HT-29 (cell line): ENCODE measurements around the gene UGCG. TPM values are rescaled to one million over a fixed set of nuclear protein-coding genes. Genes with fewer than 3 reads are reported as not detected.
"Not testable (repeated sequence)": the region's sequence is repeated elsewhere in the genome, so short reads cannot be mapped to it uniquely, and the experiment has no call there.

Source experiments
- DNase-seq: peaks from one replicate; pipeline ENCODE4 v3.0.0-alpha.2; 2015; ENCODE audit warnings: low spot score
- total RNA-seq: library from RNA; depleted of rRNA; stranded (reverse); fragments of >200 nt; shearing (Covaris generic); gene quantifications from 2 replicates; pipeline ENCODE4 v1.2.3, GENCODE V29; 2014

The UGCG gene
- total RNA-seq, 1 experiment from 2014 or later: 38.0 TPM

GRCh38 chr9:111890334-111890733 is 6.3 kb upstream of the UGCG start:
- peak; percentile 23 for DNase-seq

- not testable (repeated sequence) for DNase-seq
Measured at GRCh38 chr9:111890867-111891266, 5.7 kb upstream of the UGCG start.

GRCh38 chr9:111891910-111892499 is 4.6 kb upstream of the UGCG start:
- DNase-seq: peak; percentile 33

GRCh38 chr9:111896942-111897600 is 457 bp downstream of the UGCG start:
- no peak for DNase-seq

GRCh38 chr9:111897601-111898137 is 1.1 kb downstream of the UGCG start:
- DNase-seq: peak; percentile 62

GRCh38 chr9:111898331-111899096 is 1.9 kb downstream of the UGCG start:
- DNase-seq: peak; percentile 29

GRCh38 chr9:111900151-111900857 is 3.7 kb downstream of the UGCG start:
- DNase-seq: no peak

GRCh38 chr9:111900858-111901612 is 4.4 kb downstream of the UGCG start:
- no peak for DNase-seq

- DNase-seq: no peak
Measured at GRCh38 chr9:111902391-111903139, 6.0 kb downstream of the UGCG start.

- DNase-seq: not testable (repeated sequence)
Measured at GRCh38 chr9:111903535-111903934, 6.9 kb downstream of the UGCG start.

- DNase-seq: no peak
Measured at GRCh38 chr9:111904026-111904425, 7.4 kb downstream of the UGCG start.

- DNase-seq: no peak
Measured at GRCh38 chr9:111904891-111905291, 8.3 kb downstream of the UGCG start.

- no peak for DNase-seq
Measured at GRCh38 chr9:111907147-111907546, 10.5 kb downstream of the UGCG start.

GRCh38 chr9:111909444-111909843 is 12.8 kb downstream of the UGCG start:
- no peak for DNase-seq

GRCh38 chr9:111910428-111910827 is 13.8 kb downstream of the UGCG start:
- no peak for DNase-seq

- no peak for DNase-seq
Measured at GRCh38 chr9:111913159-111913558, 16.5 kb downstream of the UGCG start.

GRCh38 chr9:111914749-111915424 is 18.3 kb downstream of the UGCG start:
- no peak for DNase-seq

- DNase-seq: no peak
Measured at GRCh38 chr9:111915425-111915758, 18.8 kb downstream of the UGCG start.

- DNase-seq: no peak
Measured at GRCh38 chr9:111916234-111916645, 19.6 kb downstream of the UGCG start.

GRCh38 chr9:111917201-111917600 is 20.6 kb downstream of the UGCG start:
- DNase-seq: no peak
